HEK293T (cell line): Measurements from ENCODE around the gene CA10.

ENCODE experiments used
- BHLHE40 ChIP-seq: fragments of 450-650 bp; IDR thresholded peaks from 2 replicates; pipeline ENCODE4 v1.6.1; 2016; ENCODE audit warnings: mild to moderate bottlenecking, moderate library complexity, borderline replicate concordance
- FOXA1 ChIP-seq: fragments of 450-650 bp; IDR thresholded peaks from 2 replicates; pipeline ENCODE4 v1.6.1; 2016; ENCODE audit warnings: mild to moderate bottlenecking
- FOXM1 ChIP-seq: fragments of 450-650 bp; IDR thresholded peaks from 2 replicates; pipeline ENCODE4 v1.6.1; 2017; ENCODE audit warnings: mild to moderate bottlenecking, borderline replicate concordance
- NFRKB ChIP-seq: fragments of 450-650 bp; IDR thresholded peaks from 2 replicates; pipeline ENCODE4 v1.6.1; 2016; ENCODE audit warnings: mild to moderate bottlenecking, moderate library complexity
- TARDBP ChIP-seq: fragments of 450-650 bp; IDR thresholded peaks from 2 replicates; pipeline ENCODE4 v1.6.1; 2016

DNA sequence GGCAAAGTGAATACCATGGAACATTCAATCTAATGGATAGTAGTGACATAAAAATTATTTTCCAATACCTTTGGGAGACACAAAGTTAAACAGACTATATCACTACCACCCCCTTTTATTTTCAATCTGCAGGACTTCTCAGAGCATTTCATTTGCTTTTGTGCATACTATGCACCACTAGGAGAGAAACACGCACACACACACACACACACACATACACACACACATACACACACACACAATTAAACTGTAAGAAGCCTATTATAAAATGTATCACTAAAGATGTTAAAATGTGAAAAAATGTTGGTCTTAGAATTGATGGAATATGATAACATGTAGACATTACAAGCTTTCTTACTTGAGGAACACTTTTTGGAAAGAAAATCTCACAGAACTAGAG, 331.4 kb downstream of the CA10 start:
- TF ChIP-seq NFRKB = no peak
- TF ChIP-seq BHLHE40 = no peak
- TF ChIP-seq TARDBP = no peak
- no peak for TF ChIP-seq FOXA1
- no peak for TF ChIP-seq FOXM1
